GM23338 (cell line): Measurements from ENCODE around the gene IDS. TPM values are rescaled to one million over a fixed set of nuclear protein-coding genes. Genes with fewer than 3 reads are reported as not detected.

ENCODE experiments used
- ATAC-seq: fragments of 200-7000 bp; cut with Tn5 transposase; 3 replicates; pipeline ENCODE4 v1.9.1; 2020
- DNase-seq: peaks from one replicate; pipeline ENCODE4 v3.0.0-alpha.2; 2015; ENCODE audit warnings: low spot score
- H2AFZ ChIP-seq: fragments of 200-600 bp; sonication (generic); 2 replicates; pipeline ENCODE4 v1.8.0; 2016; ENCODE audit warnings: antibody characterized with exemption, mild to moderate bottlenecking, moderate library complexity
- H3F3A ChIP-seq: fragments of 200-600 bp; sonication (generic); replicated peaks from 2 replicates; pipeline ENCODE4 v1.8.0; 2017; ENCODE audit warnings: antibody characterized with exemption, mixed run types, low read depth
- H3K27ac ChIP-seq: fragments of 200-600 bp; sonication (generic); 2 replicates; pipeline ENCODE4 v1.6.1; 2016; ENCODE audit warnings: low read depth
- H3K27me3 ChIP-seq: fragments of 200-600 bp; sonication (generic); 2 replicates; pipeline ENCODE4 v1.8.0; 2016; ENCODE audit warnings: mild to moderate bottlenecking, mixed run types, moderate library complexity; ENCODE audit not compliant: insufficient read depth
- H3K36me3 ChIP-seq: fragments of 200-600 bp; sonication (generic); 2 replicates; pipeline ENCODE4 v1.8.0; 2016; ENCODE audit warnings: mild to moderate bottlenecking; ENCODE audit not compliant: insufficient read depth
- H3K4me1 ChIP-seq: fragments of 200-600 bp; sonication (generic); 2 replicates; pipeline ENCODE4 v1.8.0; 2016; ENCODE audit warnings: mild to moderate bottlenecking, moderate library complexity; ENCODE audit not compliant: insufficient read depth
- H3K4me2 ChIP-seq: fragments of 200-600 bp; sonication (generic); 2 replicates; pipeline ENCODE4 v1.7.1; 2017; ENCODE audit warnings: mixed run types
- H3K4me3 ChIP-seq: fragments of 200-600 bp; sonication (generic); 2 replicates; pipeline ENCODE4 v1.6.1; 2016; ENCODE audit warnings: mixed run types
- H3K79me2 ChIP-seq: fragments of 200-600 bp; sonication (generic); replicated peaks from 2 replicates; pipeline ENCODE4 v1.8.0; 2017; ENCODE audit warnings: mild to moderate bottlenecking; ENCODE audit not compliant: insufficient read depth
- H3K9me2 ChIP-seq: fragments of 200-600 bp; sonication (generic); 2 replicates; pipeline ENCODE4 v1.8.0; 2017; ENCODE audit not compliant: insufficient read depth
- H4K20me1 ChIP-seq: fragments of 200-600 bp; sonication (generic); replicated peaks from 2 replicates; pipeline ENCODE4 v1.8.0; 2017; ENCODE audit warnings: mild to moderate bottlenecking; ENCODE audit not compliant: insufficient read depth
- H3K27ac Mint-ChIP-seq: 2 replicates; pipeline ENCODE4 v1.8.0; 2020; ENCODE audit warnings: inconsistent platforms, mild to moderate bottlenecking, moderate library complexity, mixed read lengths
- H3K27me3 Mint-ChIP-seq: 3 replicates; pipeline ENCODE4 v1.8.0; 2022; ENCODE audit warnings: low read depth, mild to moderate bottlenecking, moderate library complexity, mixed read lengths, inconsistent platforms; ENCODE audit not compliant: insufficient read depth, poor library complexity
- H3K36me3 Mint-ChIP-seq: 3 replicates; pipeline ENCODE4 v1.8.0; 2021; ENCODE audit warnings: low read depth, mild to moderate bottlenecking, inconsistent platforms, moderate library complexity, mixed read lengths
- H3K4me1 Mint-ChIP-seq: 3 replicates; pipeline ENCODE4 v1.8.0; 2020; ENCODE audit warnings: mild to moderate bottlenecking, inconsistent platforms, mixed read lengths
- H3K4me3 Mint-ChIP-seq: 3 replicates; pipeline ENCODE4 v1.8.0; 2021; ENCODE audit warnings: moderate library complexity, mild to moderate bottlenecking, inconsistent platforms, mixed read lengths
- H3K9me3 Mint-ChIP-seq: 3 replicates; pipeline ENCODE4 v1.8.0; 2020; ENCODE audit warnings: moderate library complexity, mild to moderate bottlenecking, inconsistent platforms, mixed read lengths
- CREB1 ChIP-seq: fragments of 250-450 bp; sonication (Bioruptor Pico); IDR thresholded peaks from 2 replicates; pipeline ENCODE4 v1.5.0; 2020; ENCODE audit warnings: low read depth, mild to moderate bottlenecking, moderate library complexity
- ETS1 ChIP-seq: IDR thresholded peaks from 2 replicates; pipeline ENCODE4 v1.6.1; 2016; ENCODE audit warnings: antibody characterized with exemption
- EZH2 ChIP-seq: fragments of 200-600 bp; sonication (generic); IDR thresholded peaks from one replicate; pipeline ENCODE4 v1.8.0; 2017; ENCODE audit warnings: antibody characterized with exemption, mild to moderate bottlenecking, low read depth; ENCODE audit not compliant: unreplicated experiment
- JUNB ChIP-seq: IDR thresholded peaks from one replicate; pipeline ENCODE4 v1.6.1; 2016; ENCODE audit warnings: antibody characterized with exemption; ENCODE audit not compliant: unreplicated experiment
- POLR2AphosphoS5 ChIP-seq: IDR thresholded peaks from 2 replicates; pipeline ENCODE4 v1.6.1; 2016; ENCODE audit warnings: antibody characterized with exemption, low read depth
- STAT1 ChIP-seq: IDR thresholded peaks from one replicate; pipeline ENCODE4 v1.6.1; 2016; ENCODE audit warnings: antibody characterized with exemption; ENCODE audit not compliant: unreplicated experiment
- ZNF462 ChIP-seq: fragments of 250-450 bp; sonication (Bioruptor Pico); IDR thresholded peaks from 2 replicates; pipeline ENCODE4 v1.5.0; 2020; ENCODE audit warnings: mild to moderate bottlenecking, moderate library complexity
- polyA plus RNA-seq: library from polyadenylated mRNA; unstranded; fragments of >200 nt; fragmentation: Nextera tagmentation; extraction: Ambion mirVana; gene quantifications from 2 replicates; pipeline ENCODE4 v1.2.1, GENCODE V29; 2016
- total RNA-seq: library from RNA; depleted of rRNA; stranded (reverse); fragments of >200 nt; shearing (Covaris generic); gene quantifications from 2 replicates; pipeline ENCODE4 v1.2.3, GENCODE V29; 2014

Gene IDS
- total and polyA plus RNA-seq, 2 experiments from 2014 or later = 8.2 to 12.3 TPM

GRCh38 chrX:149517308-149517707 lies 12.2 kb upstream of the IDS start:
- Histone ChIP-seq H4K20me1 (no peaks in the 10 kb centered on the region), H3K4me1 (no peaks in the 10 kb centered on the region), H3K79me2 (no peaks in the 10 kb centered on the region), H3K4me3 (no peak overlapping the region), H3K4me2 (no peak overlapping the region), H3K27me3 (no peaks in the 10 kb centered on the region), H2AFZ (no peak overlapping the region), H3K9me2 (no peaks in the 10 kb centered on the region), H3K27ac (no peak overlapping the region), H3F3A (no peaks in the 10 kb centered on the region), H3K36me3 (no peaks in the 10 kb centered on the region)
- no peak for ATAC-seq
- Mint-ChIP-seq H3K4me1 (peaks cover 2% of the 10 kb centered on the region; the same call in 2 of the 3 replicates), H3K27ac (no peak overlapping the region), H3K27me3 (peaks cover 4% of the 10 kb centered on the region), H3K36me3 (no peaks in the 10 kb centered on the region), H3K9me3 (no peaks in the 10 kb centered on the region), H3K4me3 (no peak overlapping the region)
- no peak for TF ChIP-seq EZH2
- TF ChIP-seq POLR2AphosphoS5 = no peak
- no peak for TF ChIP-seq ZNF462 (CRISPR knock-in tag)
- TF ChIP-seq CREB1 (CRISPR knock-in tag) = no peak
- no peak for TF ChIP-seq ETS1
- TF ChIP-seq JUNB = no peak
- no peak for TF ChIP-seq STAT1
- no peak for DNase-seq
